ENCODE measurements around the gene WDR82. TPM values are rescaled to one million over a fixed set of nuclear protein-coding genes. Genes with fewer than 3 reads are reported as not detected.

Gene WDR82
- total RNA-seq, 1 donor from 2014 or later = 86.4 TPM

DNA sequence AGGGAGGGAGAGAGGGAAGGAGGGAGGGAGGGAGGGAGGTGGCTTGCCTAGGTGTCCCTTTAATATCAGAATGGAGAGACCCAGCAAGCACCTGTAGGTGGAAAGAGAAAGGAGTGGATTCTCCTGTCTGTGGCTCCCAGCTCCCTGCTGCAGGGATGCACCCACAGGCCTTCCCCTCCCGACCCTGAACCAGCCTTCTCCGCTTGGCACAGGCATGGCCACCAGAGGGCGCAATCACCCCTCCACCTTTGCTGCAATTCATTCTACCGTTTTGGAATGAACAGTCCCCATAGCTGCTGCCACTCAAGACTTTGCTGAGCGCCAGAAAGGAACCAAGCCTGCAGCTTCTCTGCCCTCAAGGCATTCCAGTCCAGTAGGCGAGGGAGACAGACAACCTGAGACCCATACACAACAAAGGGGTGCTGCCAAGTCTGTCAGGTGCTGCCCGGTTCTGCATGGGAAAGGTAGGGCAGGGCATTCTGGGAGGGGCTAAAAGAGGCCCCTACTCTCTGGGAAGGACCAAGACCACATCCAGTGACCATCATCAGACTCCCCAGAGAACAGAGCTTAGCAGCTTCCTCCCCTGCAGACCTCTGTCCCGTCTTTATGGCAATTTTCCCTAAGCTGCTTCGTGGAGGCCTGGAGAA, 57.9 kb downstream of the WDR82 start:
- no peaks in the 10 kb centered on the region for H3K9me3 Mint-ChIP-seq
- peak overlapping the region; percentile 53 for H3K27ac Mint-ChIP-seq

DNA sequence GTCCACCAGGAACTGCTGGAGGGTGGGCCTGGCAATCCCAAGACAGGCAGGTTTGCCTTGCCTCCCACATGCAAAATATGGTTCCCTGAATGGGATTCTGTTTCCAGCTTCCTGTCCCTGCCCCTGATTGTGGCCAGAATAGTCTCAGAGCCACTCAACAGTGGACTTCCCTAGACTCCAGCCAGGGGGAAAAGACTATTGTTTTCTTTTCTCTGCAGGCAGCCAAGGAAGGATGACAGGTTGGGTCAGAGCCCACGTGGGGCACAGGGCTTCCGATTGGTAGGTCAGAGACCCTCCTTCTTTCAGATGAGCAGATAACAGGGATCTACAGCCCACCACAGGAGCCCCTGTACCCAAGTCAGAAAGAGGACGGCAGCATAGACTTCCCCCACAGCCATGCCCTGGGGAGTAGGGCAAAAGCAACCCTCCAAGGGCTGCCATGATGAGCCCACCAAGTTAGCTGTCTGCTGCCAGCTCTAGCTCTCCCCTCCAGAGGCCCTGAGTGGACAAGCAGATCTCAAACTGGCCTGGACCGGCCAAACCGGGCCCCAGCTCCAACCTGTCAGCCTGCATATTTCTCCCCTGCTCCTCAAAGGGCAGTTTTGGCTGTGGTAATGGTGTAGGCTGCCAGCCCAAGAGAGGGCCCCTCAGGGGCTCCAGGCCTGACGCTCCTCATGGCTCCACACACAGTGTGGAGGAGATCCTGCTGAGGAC, 59.4 kb downstream of the WDR82 start:
- H3K4me3 Mint-ChIP-seq = no peak overlapping the region
- POLR2A ChIA-PET = interaction anchor here (0.6 to 5.1 kb wide), 8 partner anchors 9 to 161 kb away, joined by 4 to 51 read pairs (median 8); partner anchors contain the start of gene WDR82
- H3K27me3 Mint-ChIP-seq = no peaks in the 10 kb centered on the region
- CTCF ChIA-PET = interaction anchor here (0.7 to 5.1 kb wide), 10 partner anchors 10 to 120 kb away, joined by 3 to 58 read pairs (median 12); partner anchors contain the start of genes GLYCTK and WDR82
- no peak for ATAC-seq (ENCODE audit: low read depth)
- TF ChIP-seq, protein P1, sequence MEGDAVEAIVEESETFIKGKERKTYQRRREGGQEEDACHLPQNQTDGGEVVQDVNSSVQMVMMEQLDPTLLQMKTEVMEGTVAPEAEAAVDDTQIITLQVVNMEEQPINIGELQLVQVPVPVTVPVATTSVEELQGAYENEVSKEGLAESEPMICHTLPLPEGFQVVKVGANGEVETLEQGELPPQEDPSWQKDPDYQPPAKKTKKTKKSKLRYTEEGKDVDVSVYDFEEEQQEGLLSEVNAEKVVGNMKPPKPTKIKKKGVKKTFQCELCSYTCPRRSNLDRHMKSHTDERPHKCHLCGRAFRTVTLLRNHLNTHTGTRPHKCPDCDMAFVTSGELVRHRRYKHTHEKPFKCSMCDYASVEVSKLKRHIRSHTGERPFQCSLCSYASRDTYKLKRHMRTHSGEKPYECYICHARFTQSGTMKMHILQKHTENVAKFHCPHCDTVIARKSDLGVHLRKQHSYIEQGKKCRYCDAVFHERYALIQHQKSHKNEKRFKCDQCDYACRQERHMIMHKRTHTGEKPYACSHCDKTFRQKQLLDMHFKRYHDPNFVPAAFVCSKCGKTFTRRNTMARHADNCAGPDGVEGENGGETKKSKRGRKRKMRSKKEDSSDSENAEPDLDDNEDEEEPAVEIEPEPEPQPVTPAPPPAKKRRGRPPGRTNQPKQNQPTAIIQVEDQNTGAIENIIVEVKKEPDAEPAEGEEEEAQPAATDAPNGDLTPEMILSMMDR (IDR thresholded peaks at IDR 0.05) = no peak
- H3K9me3 Mint-ChIP-seq = no peaks in the 10 kb centered on the region
- peaks cover 59% of the 10 kb centered on the region for H3K36me3 Mint-ChIP-seq (ENCODE audit: low read depth)
- intact Hi-C loops (cut with micrococcal nuclease) = no loop called here
- peaks cover 75% of the 10 kb centered on the region for H3K4me1 Mint-ChIP-seq
- H3K27ac Mint-ChIP-seq = peak overlapping the region; percentile 46
- no peak for DNase-seq

More for the DNA sequence above, 57.9 kb downstream of the WDR82 start:
- Mint-ChIP-seq H3K36me3 (ENCODE audit: low read depth) (peaks cover 53% of the 10 kb centered on the region), H3K4me3 (peak overlapping the region; percentile 50), H3K4me1 (peaks cover 88% of the 10 kb centered on the region), H3K27me3 (no peaks in the 10 kb centered on the region)
- peak; percentile 80 for DNase-seq
- intact Hi-C loops (cut with micrococcal nuclease) = loop anchor here (1.0 to 5.0 kb wide), 5 partner anchors 19 to 218 kb away; partner anchors contain the start of genes TWF2 and WDR82
- POLR2A ChIA-PET = interaction anchor here (0.6 to 5.1 kb wide), 12 partner anchors 9 to 236 kb away, joined by 3 to 51 read pairs (median 5); partner anchors contain the start of genes ALAS1, GLYCTK, PPM1M and WDR82
- CTCF ChIA-PET = interaction anchor here (0.6 to 5.1 kb wide), 22 partner anchors 8 to 227 kb away, joined by 3 to 58 read pairs (median 4); partner anchors contain the start of genes GLYCTK, TWF2 and WDR82
- ATAC-seq (ENCODE audit: low read depth) = peak; percentile 59
- TF ChIP-seq, protein P1 (IDR thresholded peaks at IDR 0.05) = no peak

DNA sequence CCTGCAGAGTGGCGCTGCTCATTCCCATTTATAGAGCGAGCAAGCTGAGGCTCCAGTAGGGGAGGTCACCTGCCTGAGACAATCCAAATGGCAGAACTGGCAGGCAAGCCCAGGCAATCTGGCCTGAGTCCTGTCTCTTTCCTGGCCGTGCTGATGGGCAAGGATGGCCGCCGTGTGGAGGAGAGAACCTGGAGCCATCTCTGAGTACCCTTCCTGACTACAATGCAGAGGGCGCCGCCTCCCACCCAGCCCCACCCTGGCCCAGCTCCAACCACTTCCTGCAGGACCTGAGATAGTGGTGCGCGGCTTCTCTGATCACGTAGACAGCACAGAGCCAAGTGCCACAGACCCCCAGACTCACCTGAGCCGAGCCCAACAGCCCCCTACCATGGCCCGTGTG, 60.0 kb downstream of the WDR82 start:
- ATAC-seq (ENCODE audit: low read depth) (peak; percentile 33), DNase-seq (no peak)
- Mint-ChIP-seq H3K4me3 (no peak overlapping the region), H3K4me1 (peaks cover 68% of the 10 kb centered on the region), H3K9me3 (no peaks in the 10 kb centered on the region), H3K27me3 (no peaks in the 10 kb centered on the region), H3K27ac (peak overlapping the region; percentile 35), H3K36me3 (ENCODE audit: low read depth) (peaks cover 60% of the 10 kb centered on the region)
- TF ChIP-seq, protein P1 (IDR thresholded peaks at IDR 0.05) = no peak
- CTCF ChIA-PET = interaction anchor here (0.7 to 4.8 kb wide), 4 partner anchors 9 to 121 kb away, joined by 3 to 58 read pairs (median 16); partner anchors contain the start of gene GLYCTK
- intact Hi-C loops (cut with micrococcal nuclease) = no loop called here
- POLR2A ChIA-PET = interaction anchor here (0.6 to 5.1 kb wide), 4 partner anchors 33 to 712 kb away, joined by 4 to 51 read pairs (median 4); partner anchors contain the start of gene WDR82

DNA sequence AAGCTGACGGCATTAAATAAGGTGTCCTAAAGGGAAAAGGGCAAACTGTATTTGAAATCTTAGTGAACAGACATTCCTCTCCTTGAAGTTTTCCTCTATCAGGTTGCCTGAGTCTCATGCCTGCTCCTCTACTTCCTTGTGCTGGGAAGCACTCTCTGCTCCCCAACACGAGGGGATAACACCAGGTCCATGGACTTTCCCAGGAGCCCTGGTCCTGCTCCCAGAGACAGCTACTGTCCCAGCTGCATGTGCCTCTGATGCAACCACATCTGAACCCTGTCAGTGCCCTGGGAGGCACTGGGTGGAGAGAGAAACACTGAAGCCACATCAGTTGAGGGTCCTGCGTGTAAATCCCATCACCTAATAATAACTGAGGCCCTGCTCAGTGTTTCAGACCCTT, 60.4 kb downstream of the WDR82 start:
- peak overlapping the region; percentile 41 for H3K27ac Mint-ChIP-seq
- ATAC-seq (ENCODE audit: low read depth) (no peak), DNase-seq (no peak)
- no peaks in the 10 kb centered on the region for H3K9me3 Mint-ChIP-seq
- H3K27me3 Mint-ChIP-seq = no peaks in the 10 kb centered on the region
- ChIA-PET CTCF (interaction anchor here (0.7 to 3.5 kb wide), 3 partner anchors 9 to 72 kb away, joined by 3 to 30 read pairs (median 4); partner anchors contain the start of gene GLYCTK), POLR2A (interaction anchor here (0.6 to 5.1 kb wide), 4 partner anchors 34 to 713 kb away, joined by 4 to 51 read pairs (median 4); partner anchors contain the start of gene WDR82)
- intact Hi-C loops (cut with micrococcal nuclease) = no loop called here
- peaks cover 64% of the 10 kb centered on the region for H3K4me1 Mint-ChIP-seq
- peaks cover 58% of the 10 kb centered on the region for H3K36me3 Mint-ChIP-seq (ENCODE audit: low read depth)
- H3K4me3 Mint-ChIP-seq = no peak overlapping the region
- TF ChIP-seq, protein P1 (IDR thresholded peaks at IDR 0.05) = no peak

All from activated B cell treated with CpG ODN at 0.5 μM for 24 hours (primary cell).